Measurements from ENCODE around the gene SNX32. TPM values are rescaled to one million over a fixed set of nuclear protein-coding genes. Genes with fewer than 3 reads are reported as not detected.
A peak's percentile ranks its signal among the peaks of the same experiment; 100 is the strongest.

SNX32 gene
- total and polyA plus RNA-seq, 2 of the 13 experiments (the other 11 are each of a cell fraction or from before 2014, with no cell fraction given) = 0.09 to 0.34 TPM

DNA sequence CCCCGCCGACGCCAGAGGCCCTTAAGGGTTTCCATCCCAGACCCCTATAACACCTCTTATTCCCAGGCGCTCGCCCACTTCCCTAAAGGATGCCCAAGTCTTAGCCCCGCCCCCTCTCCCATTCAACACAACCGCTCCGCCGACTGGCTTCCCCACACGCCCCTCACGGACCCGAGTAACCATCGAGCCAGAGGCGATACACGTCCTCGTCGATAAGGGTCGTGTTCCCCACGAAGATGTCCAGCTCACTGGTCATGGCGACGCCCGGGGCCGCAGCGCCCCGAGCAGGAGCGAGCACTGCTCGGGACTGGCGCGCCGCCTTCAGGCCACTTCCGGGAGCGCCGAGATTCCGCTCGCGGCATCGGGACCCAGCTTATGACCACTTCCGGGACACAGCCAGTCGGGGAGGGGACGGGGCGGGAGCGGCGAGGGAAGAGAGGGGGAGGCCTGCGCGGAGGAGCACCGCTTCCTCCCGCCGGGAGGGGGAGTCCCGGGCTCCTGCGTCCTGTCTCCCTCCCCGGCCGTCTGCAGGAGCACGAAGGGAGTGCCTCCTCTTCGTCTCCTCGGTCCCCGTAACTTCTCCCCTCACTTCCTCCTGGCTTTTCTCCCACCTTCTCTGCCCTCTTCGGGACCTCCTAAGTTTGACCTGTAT lies 54.5 kb downstream of the SNX32 start, which contains the start of gene FIBP (continued):
- TF ChIP-seq, protein P1, sequence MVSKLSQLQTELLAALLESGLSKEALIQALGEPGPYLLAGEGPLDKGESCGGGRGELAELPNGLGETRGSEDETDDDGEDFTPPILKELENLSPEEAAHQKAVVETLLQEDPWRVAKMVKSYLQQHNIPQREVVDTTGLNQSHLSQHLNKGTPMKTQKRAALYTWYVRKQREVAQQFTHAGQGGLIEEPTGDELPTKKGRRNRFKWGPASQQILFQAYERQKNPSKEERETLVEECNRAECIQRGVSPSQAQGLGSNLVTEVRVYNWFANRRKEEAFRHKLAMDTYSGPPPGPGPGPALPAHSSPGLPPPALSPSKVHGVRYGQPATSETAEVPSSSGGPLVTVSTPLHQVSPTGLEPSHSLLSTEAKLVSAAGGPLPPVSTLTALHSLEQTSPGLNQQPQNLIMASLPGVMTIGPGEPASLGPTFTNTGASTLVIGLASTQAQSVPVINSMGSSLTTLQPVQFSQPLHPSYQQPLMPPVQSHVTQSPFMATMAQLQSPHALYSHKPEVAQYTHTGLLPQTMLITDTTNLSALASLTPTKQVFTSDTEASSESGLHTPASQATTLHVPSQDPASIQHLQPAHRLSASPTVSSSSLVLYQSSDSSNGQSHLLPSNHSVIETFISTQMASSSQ (IDR thresholded peaks at IDR 0.05; ENCODE audit: low read depth) = no peak
- TF ChIP-seq, protein P1 (CRISPR knock-in tag; IDR thresholded peaks at IDR 0.05; ENCODE audit: borderline replicate concordance) = no peak
- TF ChIP-seq, protein P2, sequence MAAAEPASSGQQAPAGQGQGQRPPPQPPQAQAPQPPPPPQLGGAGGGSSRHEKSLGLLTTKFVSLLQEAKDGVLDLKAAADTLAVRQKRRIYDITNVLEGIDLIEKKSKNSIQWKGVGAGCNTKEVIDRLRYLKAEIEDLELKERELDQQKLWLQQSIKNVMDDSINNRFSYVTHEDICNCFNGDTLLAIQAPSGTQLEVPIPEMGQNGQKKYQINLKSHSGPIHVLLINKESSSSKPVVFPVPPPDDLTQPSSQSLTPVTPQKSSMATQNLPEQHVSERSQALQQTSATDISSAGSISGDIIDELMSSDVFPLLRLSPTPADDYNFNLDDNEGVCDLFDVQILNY (CRISPR knock-in tag; conservative IDR thresholded peaks at IDR 0.05) = no peak
- TF ChIP-seq, protein P3, sequence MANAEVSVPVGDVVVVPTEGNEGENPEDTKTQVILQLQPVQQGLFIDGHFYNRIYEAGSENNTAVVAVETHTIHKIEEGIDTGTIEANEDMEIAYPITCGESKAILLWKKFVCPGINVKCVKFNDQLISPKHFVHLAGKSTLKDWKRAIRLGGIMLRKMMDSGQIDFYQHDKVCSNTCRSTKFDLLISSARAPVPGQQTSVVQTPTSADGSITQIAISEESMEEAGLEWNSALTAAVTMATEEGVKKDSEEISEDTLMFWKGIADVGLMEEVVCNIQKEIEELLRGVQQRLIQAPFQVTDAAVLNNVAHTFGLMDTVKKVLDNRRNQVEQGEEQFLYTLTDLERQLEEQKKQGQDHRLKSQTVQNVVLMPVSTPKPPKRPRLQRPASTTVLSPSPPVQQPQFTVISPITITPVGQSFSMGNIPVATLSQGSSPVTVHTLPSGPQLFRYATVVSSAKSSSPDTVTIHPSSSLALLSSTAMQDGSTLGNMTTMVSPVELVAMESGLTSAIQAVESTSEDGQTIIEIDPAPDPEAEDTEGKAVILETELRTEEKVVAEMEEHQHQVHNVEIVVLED (CRISPR knock-in tag; IDR thresholded peaks at IDR 0.05; ENCODE audit: borderline replicate concordance) = peak; percentile 72; the same call in 1 of the 2 replicates
- TF ChIP-seq TAF15 (IDR thresholded peaks at IDR 0.05; ENCODE audit: low read depth, low read length, poor library complexity, severe bottlenecking) (no peak), ZNF644 (CRISPR knock-in tag; IDR thresholded peaks at IDR 0.05; ENCODE audit: low read depth) (no peak), TGIF2 (CRISPR knock-in tag; IDR thresholded peaks at IDR 0.05) (peak; percentile 63; the same call in 1 of the 2 replicates), PRMT3 (CRISPR knock-in tag; IDR thresholded peaks at IDR 0.05; ENCODE audit: borderline replicate concordance, low read depth) (no peak), PCBP2 (optimal IDR thresholded peaks at IDR 0.05; ENCODE audit: low read depth, low read length, poor library complexity, severe bottlenecking) (no peak), ZBTB3 (CRISPR knock-in tag; IDR thresholded peaks at IDR 0.05; ENCODE audit: borderline replicate concordance, low read depth) (no peak), ZNF605 (CRISPR knock-in tag; IDR thresholded peaks at IDR 0.05) (peak; percentile 77), KLF13 (CRISPR knock-in tag; IDR thresholded peaks at IDR 0.05) (0 out of 2 replicates have a peak, but pooled peaks have one; percentile 33), ZSCAN21 (CRISPR knock-in tag; IDR thresholded peaks at IDR 0.05; ENCODE audit: borderline replicate concordance) (no peak)
- TF ChIP-seq, protein P4, sequence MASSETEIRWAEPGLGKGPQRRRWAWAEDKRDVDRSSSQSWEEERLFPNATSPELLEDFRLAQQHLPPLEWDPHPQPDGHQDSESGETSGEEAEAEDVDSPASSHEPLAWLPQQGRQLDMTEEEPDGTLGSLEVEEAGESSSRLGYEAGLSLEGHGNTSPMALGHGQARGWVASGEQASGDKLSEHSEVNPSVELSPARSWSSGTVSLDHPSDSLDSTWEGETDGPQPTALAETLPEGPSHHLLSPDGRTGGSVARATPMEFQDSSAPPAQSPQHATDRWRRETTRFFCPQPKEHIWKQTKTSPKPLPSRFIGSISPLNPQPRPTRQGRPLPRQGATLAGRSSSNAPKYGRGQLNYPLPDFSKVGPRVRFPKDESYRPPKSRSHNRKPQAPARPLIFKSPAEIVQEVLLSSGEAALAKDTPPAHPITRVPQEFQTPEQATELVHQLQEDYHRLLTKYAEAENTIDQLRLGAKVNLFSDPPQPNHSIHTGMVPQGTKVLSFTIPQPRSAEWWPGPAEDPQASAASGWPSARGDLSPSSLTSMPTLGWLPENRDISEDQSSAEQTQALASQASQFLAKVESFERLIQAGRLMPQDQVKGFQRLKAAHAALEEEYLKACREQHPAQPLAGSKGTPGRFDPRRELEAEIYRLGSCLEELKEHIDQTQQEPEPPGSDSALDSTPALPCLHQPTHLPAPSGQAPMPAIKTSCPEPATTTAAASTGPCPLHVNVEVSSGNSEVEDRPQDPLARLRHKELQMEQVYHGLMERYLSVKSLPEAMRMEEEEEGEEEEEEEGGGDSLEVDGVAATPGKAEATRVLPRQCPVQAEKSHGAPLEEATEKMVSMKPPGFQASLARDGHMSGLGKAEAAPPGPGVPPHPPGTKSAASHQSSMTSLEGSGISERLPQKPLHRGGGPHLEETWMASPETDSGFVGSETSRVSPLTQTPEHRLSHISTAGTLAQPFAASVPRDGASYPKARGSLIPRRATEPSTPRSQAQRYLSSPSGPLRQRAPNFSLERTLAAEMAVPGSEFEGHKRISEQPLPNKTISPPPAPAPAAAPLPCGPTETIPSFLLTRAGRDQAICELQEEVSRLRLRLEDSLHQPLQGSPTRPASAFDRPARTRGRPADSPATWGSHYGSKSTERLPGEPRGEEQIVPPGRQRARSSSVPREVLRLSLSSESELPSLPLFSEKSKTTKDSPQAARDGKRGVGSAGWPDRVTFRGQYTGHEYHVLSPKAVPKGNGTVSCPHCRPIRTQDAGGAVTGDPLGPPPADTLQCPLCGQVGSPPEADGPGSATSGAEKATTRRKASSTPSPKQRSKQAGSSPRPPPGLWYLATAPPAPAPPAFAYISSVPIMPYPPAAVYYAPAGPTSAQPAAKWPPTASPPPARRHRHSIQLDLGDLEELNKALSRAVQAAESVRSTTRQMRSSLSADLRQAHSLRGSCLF (CRISPR knock-in tag; IDR thresholded peaks at IDR 0.05; ENCODE audit: borderline replicate concordance) = no peak
